Activated CD8-positive, alpha-beta memory T cell treated with anti-CD3 and anti-CD28 coated beads for 4 hours (primary cell): ENCODE measurements around the gene UQCC5.

Experiments
- DNase-seq, 2 donors: peaks; one replicate each; pipeline ENCODE4 v3.0.0-alpha.2; 2020; ENCODE audit warnings: low read depth in 2 of 2

Gene UQCC5

GRCh38 chr3:52503788-52504424 lies 32.5 kb upstream of the UQCC5 start:
- no peak for DNase-seq

GRCh38 chr3:52504977-52505376 lies 31.4 kb upstream of the UQCC5 start:
- no peak for DNase-seq

GRCh38 chr3:52506266-52506966 lies 30.0 kb upstream of the UQCC5 start:
- no peak for DNase-seq

GRCh38 chr3:52507359-52507758 lies 29.0 kb upstream of the UQCC5 start:
- DNase-seq = no peak

- no peak for DNase-seq
These were observed 26.6 kb upstream of the UQCC5 start for GRCh38 chr3:52509753-52510328.

- DNase-seq = no peak
These were observed 24.9 kb upstream of the UQCC5 start for GRCh38 chr3:52511509-52511908.

- no peak for DNase-seq
These were observed 24.3 kb upstream of the UQCC5 start for GRCh38 chr3:52512105-52512504.

GRCh38 chr3:52512727-52513126 lies 23.7 kb upstream of the UQCC5 start:
- no peak for DNase-seq

- no peak for DNase-seq
These were observed 23.1 kb upstream of the UQCC5 start for GRCh38 chr3:52513281-52513680.

- no peak for DNase-seq
These were observed 21.8 kb upstream of the UQCC5 start for GRCh38 chr3:52514576-52514975.

GRCh38 chr3:52515192-52515591 lies 21.2 kb upstream of the UQCC5 start:
- no peak for DNase-seq

GRCh38 chr3:52516509-52517195 lies 19.8 kb upstream of the UQCC5 start:
- no peak for DNase-seq

- no peak for DNase-seq
These were observed 18.3 kb upstream of the UQCC5 start for GRCh38 chr3:52517796-52518722.

- no peak for DNase-seq
These were observed 17.5 kb upstream of the UQCC5 start for GRCh38 chr3:52518723-52519444.

GRCh38 chr3:52519445-52520140 lies 16.8 kb upstream of the UQCC5 start:
- no peak for DNase-seq

GRCh38 chr3:52520141-52520667 lies 16.2 kb upstream of the UQCC5 start:
- no peak for DNase-seq

GRCh38 chr3:52520716-52521487 lies 15.5 kb upstream of the UQCC5 start:
- DNase-seq = no peak

- DNase-seq = no peak
These were observed 14.9 kb upstream of the UQCC5 start for GRCh38 chr3:52521488-52521824.

GRCh38 chr3:52521881-52522650 lies 14.3 kb upstream of the UQCC5 start:
- DNase-seq = no peak
